ENCODE data around the gene ATP4A.

- TF ChIP-seq POLR2A (IDR thresholded peaks at IDR 0.05; ENCODE audit: low read depth, low read length) (no peak), TAF1 (IDR thresholded peaks at IDR 0.05; ENCODE audit: borderline replicate concordance, low read depth, low read length) (no peak)
Measured at GRCh38 chr19:35560271-35560670, 3.2 kb downstream of the ATP4A start.

All from GM12892 (cell line).